Measurements from ENCODE around the gene KIF4A. TPM values are rescaled to one million over a fixed set of nuclear protein-coding genes. Genes with fewer than 3 reads are reported as not detected.
"Not testable (repeated sequence)": the region's sequence is repeated elsewhere in the genome, so short reads cannot be mapped to it uniquely, and the experiment has no call there.

KIF4A gene
- total and polyA plus RNA-seq, 9 of the 15 experiments (the other 6 are each of a cell fraction or from before 2014, with no cell fraction given) = 13.0 to 42.7 (median 35.9) TPM

GRCh38 chrX:70346418-70347070, 56.6 kb downstream of the KIF4A start (continued):
- TF ChIP-seq ATF6 (CRISPR knock-in tag; IDR thresholded peaks at IDR 0.05) (no peak), ZNF212 (CRISPR knock-in tag; IDR thresholded peaks at IDR 0.05) (no peak), PATZ1 (CRISPR knock-in tag; IDR thresholded peaks at IDR 0.05; ENCODE audit: borderline replicate concordance) (no peak), CAMTA2 (CRISPR knock-in tag; conservative IDR thresholded peaks at IDR 0.05) (no peak), SNRNP70 (optimal IDR thresholded peaks at IDR 0.05; ENCODE audit: low read depth, low read length) (no peak), ZZZ3 (IDR thresholded peaks at IDR 0.05) (no peak), CBX5 (IDR thresholded peaks at IDR 0.05; ENCODE audit: borderline replicate concordance, low read depth) (no peak), CBFA2T3 (IDR thresholded peaks at IDR 0.05) (no peak)

GRCh38 chrX:70348825-70349224, 58.9 kb downstream of the KIF4A start:
- H3K9me3 ChIP-seq (replicated peaks; ENCODE audit: control insufficient read depth, insufficient read depth, low read depth, low read length); H3K4me3 ChIP-seq; H3K27ac ChIP-seq (ENCODE audit: extremely low read depth, low read depth, low read length); BruUV-seq (replicated peaks); H3K4me2 ChIP-seq (ENCODE audit: insufficient read depth, low read length); H2AFZ ChIP-seq (ENCODE audit: low read depth, low read length); CTCF ChIA-PET (ENCODE audit: low intra/inter-chr PET ratio); in situ Hi-C loops (cut with MboI); H3K27me3 ChIP-seq (ENCODE audit: control insufficient read depth in 2 of 2, insufficient read depth in 2 of 2, low read length in 2 of 2); intact Hi-C loops (cut with micrococcal nuclease); H3K4me1 ChIP-seq (replicated peaks in 1 of 2; ENCODE audit: control insufficient read depth in 2 of 2, insufficient read depth in 2 of 2, low read length in 2 of 2); POLR2A ChIA-PET; H3K79me2 ChIP-seq (ENCODE audit: control insufficient read depth, insufficient read depth, low read length); ATAC-seq; H3K9ac ChIP-seq (ENCODE audit: insufficient read depth in 1 of 2, low read depth in 2 of 2, low read length in 2 of 2); FAIRE-seq; H4K20me1 ChIP-seq (replicated peaks; ENCODE audit: control insufficient read depth, insufficient read depth, low read length); H3K9me1 ChIP-seq (ENCODE audit: control insufficient read depth, insufficient read depth, low read length); DNase-seq (ENCODE audit: extremely low read depth in 1 of 4, low spot score in 3 of 4): not testable (repeated sequence)
- H3K36me3 ChIP-seq (ENCODE audit: control insufficient read depth, insufficient read depth, low read length) = peaks cover 42% of the 10 kb centered on the region
- 100% methylated on average over 5 of the region's 26 CpGs for WGBS (ENCODE audit: insufficient coverage, low coverage, missing lambda C conversion rate)

Data from K562 (cell line).